Coronary artery (tissue), 2 donors: ENCODE data around the gene HERC5.

Source experiments
- DNase-seq: peaks from one replicate; pipeline ENCODE4 v3.0.0-alpha.2; 2017; ENCODE audit warnings: low spot score
- H3K27ac ChIP-seq, 2 donors: fragments of 200-600 bp; sonication (generic); one replicate each; pipeline ENCODE4 v1.5.1; 2016 to 2019
- H3K4me3 ChIP-seq: fragments of 200-600 bp; sonication (generic); 2 replicates; pipeline ENCODE4 v1.5.1; 2016; ENCODE audit warnings: mild to moderate bottlenecking, moderate library complexity
- CTCF ChIP-seq: fragments of 200-600 bp; sonication (generic); IDR thresholded peaks from one replicate; pipeline ENCODE4 v1.5.1; 2019; ENCODE audit warnings: antibody characterized with exemption

The HERC5 gene

GRCh38 chr4:88517825-88518224, 60.9 kb downstream of the HERC5 start:
- Histone ChIP-seq H3K4me3 (no peak overlapping the region), H3K27ac (no peak overlapping the region)
- TF ChIP-seq CTCF, result no peak
- DNase-seq, result no peak

- no peak for TF ChIP-seq CTCF
- no peak for DNase-seq
- H3K4me3 ChIP-seq, result no peak overlapping the region
- H3K27ac ChIP-seq, result no peak overlapping the region
Observed at GRCh38 chr4:88518911-88519310, 62.0 kb downstream of the HERC5 start.

GRCh38 chr4:88522702-88523324, 65.9 kb downstream of the HERC5 start:
- Histone ChIP-seq H3K4me3 (peak overlapping the region; percentile 87), H3K27ac (peak overlapping the region; percentile 86 to 95)
- DNase-seq, result peak; percentile 77
- no peak for TF ChIP-seq CTCF

- H3K27ac ChIP-seq, result peak within 1 kb of the TSS; percentile 86 to 95
- DNase-seq, result peak; percentile 97
- no peak for TF ChIP-seq CTCF
- H3K4me3 ChIP-seq, result peak within 1 kb of the TSS; percentile 87
Observed at GRCh38 chr4:88523325-88524129, 66.6 kb downstream of the HERC5 start, which contains the start of gene PYURF. TSS of gene PYURF (minus strand) at chr4:88523776. CDS start at chr4:88523700, 76 bp downstream.

- no peak for TF ChIP-seq CTCF
- no peak for DNase-seq
- peak overlapping the region; percentile 86 to 95 for H3K27ac ChIP-seq
- H3K4me3 ChIP-seq, result peak overlapping the region; percentile 87
Observed at GRCh38 chr4:88524171-88524570, 67.3 kb downstream of the HERC5 start.

- Histone ChIP-seq H3K4me3 (no peak overlapping the region), H3K27ac (no peak overlapping the region)
- TF ChIP-seq CTCF, result no peak
- DNase-seq, result no peak
Observed at GRCh38 chr4:88526221-88526815, 69.4 kb downstream of the HERC5 start.
